Stimulated activated CD4-positive, alpha-beta T cell treated with anti-CD3 and anti-CD28 coated beads, TNF-alpha, amount 100 ng/mL, for 4 hours (primary cell): ENCODE data around the gene PRTG.
A peak's percentile ranks its signal among the peaks of the same experiment; 100 is the strongest.
"Not testable (repeated sequence)": the region's sequence is repeated elsewhere in the genome, so short reads cannot be mapped to it uniquely, and the experiment has no call there.

Source experiments
- DNase-seq, 3 experiments: peaks; one replicate each; pipeline ENCODE4 v3.0.0-alpha.2; 2020; ENCODE audit warnings: low read depth in 3 of 3

The PRTG gene, protein sequence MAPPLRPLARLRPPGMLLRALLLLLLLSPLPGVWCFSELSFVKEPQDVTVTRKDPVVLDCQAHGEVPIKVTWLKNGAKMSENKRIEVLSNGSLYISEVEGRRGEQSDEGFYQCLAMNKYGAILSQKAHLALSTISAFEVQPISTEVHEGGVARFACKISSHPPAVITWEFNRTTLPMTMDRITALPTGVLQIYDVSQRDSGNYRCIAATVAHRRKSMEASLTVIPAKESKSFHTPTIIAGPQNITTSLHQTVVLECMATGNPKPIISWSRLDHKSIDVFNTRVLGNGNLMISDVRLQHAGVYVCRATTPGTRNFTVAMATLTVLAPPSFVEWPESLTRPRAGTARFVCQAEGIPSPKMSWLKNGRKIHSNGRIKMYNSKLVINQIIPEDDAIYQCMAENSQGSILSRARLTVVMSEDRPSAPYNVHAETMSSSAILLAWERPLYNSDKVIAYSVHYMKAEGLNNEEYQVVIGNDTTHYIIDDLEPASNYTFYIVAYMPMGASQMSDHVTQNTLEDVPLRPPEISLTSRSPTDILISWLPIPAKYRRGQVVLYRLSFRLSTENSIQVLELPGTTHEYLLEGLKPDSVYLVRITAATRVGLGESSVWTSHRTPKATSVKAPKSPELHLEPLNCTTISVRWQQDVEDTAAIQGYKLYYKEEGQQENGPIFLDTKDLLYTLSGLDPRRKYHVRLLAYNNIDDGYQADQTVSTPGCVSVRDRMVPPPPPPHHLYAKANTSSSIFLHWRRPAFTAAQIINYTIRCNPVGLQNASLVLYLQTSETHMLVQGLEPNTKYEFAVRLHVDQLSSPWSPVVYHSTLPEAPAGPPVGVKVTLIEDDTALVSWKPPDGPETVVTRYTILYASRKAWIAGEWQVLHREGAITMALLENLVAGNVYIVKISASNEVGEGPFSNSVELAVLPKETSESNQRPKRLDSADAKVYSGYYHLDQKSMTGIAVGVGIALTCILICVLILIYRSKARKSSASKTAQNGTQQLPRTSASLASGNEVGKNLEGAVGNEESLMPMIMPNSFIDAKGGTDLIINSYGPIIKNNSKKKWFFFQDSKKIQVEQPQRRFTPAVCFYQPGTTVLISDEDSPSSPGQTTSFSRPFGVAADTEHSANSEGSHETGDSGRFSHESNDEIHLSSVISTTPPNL

DNA sequence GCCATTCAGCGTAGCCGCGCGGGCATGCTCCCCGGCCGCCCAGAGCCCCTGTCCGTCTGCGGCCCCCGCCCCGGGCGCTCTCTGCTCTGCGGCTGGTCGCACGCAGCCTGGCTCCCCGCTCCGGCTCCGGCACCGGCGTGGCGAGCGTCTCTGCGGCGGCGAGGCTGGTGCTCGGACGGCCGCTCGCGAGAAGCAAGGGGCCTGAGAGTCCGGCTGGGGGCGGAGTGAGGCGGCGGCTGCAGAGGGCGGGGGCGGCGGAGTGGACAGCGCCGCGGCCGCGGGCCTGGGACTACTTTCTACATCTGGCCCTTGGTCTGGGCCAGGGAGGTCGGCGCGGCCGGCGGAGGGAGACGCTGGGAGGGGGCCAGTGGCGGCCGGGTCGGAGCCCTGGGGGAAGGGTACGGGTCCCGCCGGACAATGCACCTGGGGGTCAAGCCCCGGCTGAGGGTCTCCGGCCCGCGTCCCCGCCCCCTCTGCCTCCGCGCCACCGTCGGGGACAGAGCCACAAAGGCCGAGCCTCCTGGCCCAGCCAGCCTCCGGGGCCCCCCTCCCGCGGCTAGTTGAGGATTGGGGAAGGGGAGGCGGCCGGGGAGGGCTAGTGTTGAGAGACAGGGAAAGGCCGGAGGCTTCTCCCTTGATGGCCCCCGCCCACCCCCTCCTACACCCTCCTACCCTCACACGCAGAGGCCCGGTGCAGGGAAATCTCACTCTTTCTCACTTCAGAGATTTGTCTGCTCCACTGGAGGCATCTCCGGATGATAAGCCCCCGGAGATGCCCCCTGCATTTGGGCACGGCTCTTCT, at the start of gene PRTG:
Gene PRTG (minus strand): TSS at position 226 of the 802 bp plus-strand sequence. CDS start 221 bp downstream, at position 5.
- no peak for DNase-seq

DNA sequence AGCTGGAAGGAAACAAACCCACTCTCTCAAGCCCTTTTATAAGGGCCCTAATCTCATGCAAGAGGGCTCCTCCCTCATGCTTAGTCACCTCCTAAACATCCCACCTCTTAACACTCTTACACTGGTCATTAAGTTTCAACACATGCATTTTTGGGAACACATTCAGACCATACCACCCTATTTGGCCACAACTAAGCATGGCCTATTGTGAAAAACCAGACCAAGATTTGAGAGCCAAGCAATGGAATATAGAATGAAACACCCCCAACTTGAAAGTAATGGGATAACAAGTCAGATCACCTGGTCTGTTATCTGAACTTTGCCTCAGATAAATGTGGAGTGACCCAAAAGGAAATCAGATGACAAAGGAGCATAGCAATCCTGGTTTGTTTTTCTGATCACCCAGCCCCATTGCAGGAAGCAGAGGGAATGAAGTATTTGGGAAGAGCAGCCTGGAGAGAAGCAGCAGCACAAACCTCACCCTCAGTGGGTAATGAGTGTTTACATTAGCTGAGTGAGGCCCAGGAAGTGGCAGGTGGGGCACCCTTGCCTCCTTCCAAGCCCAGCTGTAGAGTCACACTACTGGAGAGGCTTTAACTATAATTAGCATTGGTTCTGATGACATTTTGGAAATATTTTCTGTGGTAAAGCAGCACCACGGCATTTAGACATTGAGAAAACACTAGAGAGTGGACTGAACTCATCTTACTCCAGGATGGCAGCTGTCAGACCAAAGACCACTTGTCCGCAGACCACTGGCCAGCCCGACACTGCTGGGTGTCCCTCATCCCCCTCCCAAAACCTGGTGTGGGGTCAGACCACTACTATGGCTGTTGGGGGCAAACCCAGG, 48.8 kb upstream of the PRTG start:
- no peak for DNase-seq

DNA sequence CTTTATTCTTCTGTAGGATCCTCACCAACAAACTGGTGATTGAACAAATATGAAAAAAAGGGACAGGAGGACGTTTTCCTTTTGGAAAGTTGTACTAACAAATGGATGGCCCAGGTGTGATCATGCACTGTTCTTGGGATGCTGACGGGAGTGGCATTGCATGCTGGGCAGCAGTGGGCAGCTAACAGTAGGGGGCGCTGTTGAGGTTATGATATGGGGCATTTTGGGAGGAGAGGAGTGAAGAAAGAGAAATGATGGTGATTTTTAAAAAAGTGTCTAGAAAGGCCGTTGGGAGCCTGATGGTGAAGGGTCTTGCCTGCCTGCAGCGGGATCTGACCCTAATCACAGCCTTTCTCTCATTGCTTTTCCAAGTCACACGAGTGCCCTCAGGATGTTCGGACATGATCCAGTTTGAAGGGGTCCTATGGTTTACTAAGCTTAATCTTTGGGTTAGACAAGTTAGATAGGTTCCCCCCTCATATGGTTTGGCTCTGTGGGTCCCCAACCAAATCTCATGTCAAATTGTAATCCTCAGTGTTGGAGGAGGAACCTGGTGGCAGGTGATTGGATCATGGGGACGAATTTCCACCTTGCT, 46.2 kb upstream of the PRTG start:
- DNase-seq: peak; percentile 3 to 17 (median 9)

DNA sequence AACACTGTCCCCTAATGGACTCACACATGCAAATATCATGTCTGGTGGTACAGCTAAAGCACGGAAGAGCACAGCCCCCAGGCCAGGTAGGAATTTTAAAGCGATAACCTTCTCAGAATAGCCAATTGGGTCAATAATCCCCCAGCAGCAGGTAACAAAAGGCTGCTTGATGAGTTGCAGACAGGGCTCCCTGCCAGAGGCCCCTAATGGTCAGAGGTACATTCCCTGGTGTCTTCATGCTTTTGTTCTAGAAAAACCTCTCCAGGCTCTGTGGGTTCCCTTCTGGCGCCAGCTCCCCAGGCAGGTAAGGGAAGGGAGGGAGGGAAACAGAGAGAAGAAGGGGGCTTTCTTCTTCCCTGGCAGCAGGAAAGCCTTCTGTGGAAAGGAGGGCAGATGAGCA, 43.4 kb upstream of the PRTG start:
- DNase-seq: no peak

DNA sequence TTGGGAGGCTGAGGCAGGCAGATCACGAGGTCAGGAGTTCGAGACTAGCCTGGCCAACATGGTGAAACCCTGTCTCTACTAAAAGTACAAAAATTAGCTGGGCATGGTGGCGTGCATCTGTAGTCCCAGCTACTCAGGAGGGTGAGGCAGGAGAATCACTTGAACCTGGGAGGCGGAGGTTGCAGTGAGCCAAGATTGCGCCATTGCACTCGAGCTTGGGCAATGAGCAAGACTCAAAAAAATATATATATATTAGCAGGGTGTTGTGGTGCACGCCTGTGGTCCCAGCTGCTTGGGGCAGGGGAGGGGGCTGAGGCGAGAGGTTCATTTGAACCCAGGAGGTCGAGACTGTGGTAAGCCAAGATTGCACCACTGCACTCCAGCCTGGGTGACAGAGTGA, 42.6 kb upstream of the PRTG start:
- DNase-seq: not testable (repeated sequence)

DNA sequence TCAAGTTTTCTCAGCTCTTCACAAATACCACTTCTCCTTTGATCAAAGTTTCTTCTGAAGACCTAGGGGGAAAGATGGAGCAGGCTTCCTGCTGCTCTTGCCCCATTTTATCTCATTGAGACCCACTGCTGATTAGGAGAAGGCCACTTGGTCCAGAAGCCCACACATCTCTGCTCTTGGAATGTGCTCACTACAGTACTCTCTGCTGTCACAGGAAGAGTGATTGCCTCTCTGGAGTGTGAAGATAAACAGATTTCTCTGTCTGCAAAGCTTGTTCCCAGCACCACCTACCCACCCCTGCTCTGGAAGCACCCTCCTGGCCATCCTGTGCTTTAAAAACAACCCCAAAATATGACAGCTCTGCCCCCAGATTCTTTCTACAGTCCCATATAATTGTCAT, 41.3 kb upstream of the PRTG start:
- DNase-seq: no peak

DNA sequence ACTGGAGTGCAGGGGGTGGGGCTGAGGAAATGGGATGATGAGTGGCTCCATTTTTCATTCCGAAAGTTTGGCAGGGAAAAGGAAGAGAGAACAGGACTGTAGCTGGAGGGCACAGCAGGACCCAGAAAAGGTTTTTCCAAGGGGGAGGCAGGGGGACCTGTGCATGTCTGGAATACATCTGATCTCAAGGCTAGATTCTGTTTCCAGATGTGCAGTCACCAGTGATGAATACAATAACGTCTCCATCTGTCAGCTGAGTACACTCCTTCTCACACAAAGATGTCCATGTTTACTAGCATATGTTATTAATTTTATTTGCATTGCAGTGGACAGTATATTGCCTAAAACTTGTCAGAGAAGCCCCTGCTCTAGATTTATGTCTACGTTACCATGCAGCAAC, 39.9 kb upstream of the PRTG start:
- no peak for DNase-seq

DNA sequence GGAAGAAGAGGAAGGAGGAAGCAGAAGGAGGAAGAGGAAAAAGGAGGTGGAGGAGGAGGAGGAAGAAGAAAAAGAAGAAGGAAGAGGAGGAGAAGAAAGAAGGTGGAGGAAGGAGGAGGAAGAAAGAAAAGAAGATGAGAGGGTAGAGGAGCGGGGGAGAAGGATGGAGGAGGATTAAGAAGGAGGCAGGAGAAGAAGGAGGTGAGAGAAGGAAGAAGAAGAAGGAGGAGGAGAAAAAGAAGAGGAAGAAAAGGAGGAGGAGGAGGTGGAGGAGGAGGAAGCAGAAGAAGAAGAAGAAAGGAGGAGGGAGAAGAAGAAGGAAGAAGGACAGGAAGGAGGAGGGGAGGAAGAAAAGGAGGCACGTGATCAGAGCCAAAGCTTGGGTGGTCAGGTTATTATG, 37.3 kb upstream of the PRTG start:
- DNase-seq: no peak

DNA sequence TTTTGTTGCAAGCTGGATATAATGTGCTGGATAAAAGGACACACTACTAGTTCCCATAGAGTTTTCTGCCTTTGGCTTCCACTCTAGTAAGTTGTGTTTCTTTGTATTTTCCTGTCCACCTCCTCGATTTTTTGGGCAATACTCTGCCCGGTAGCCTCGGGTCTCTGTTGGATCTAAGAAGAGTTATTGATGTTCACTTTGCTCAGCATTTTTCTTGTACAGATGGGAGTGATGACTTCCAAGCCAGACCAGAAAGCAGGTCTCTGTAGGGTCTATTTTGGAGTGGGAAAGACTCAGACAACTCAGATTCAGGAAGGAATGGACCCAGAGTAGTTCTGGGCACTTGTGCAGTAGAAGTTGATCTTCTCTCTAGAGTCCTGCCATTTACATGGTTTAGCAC, 36.0 kb upstream of the PRTG start:
- no peak for DNase-seq

DNA sequence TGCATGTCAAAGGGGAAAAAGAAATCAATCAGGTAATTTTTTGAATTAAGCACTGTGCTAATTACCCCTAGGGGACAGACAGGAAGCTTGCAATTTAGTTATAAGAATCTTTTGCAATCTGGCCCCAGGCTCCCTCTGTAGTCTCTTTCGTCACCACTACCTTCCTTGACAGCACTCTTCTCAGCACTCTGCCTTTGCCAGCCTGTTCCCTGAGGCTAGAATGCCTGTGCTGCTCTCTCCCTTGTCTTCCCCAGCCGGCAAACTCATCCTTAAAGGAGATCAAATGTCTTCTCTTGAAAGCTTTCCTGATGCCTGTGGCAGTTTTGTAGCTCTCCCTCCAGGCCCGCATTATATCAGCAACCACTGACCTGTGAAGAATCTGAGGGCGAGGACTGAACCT, 32.4 kb upstream of the PRTG start:
- no peak for DNase-seq

DNA sequence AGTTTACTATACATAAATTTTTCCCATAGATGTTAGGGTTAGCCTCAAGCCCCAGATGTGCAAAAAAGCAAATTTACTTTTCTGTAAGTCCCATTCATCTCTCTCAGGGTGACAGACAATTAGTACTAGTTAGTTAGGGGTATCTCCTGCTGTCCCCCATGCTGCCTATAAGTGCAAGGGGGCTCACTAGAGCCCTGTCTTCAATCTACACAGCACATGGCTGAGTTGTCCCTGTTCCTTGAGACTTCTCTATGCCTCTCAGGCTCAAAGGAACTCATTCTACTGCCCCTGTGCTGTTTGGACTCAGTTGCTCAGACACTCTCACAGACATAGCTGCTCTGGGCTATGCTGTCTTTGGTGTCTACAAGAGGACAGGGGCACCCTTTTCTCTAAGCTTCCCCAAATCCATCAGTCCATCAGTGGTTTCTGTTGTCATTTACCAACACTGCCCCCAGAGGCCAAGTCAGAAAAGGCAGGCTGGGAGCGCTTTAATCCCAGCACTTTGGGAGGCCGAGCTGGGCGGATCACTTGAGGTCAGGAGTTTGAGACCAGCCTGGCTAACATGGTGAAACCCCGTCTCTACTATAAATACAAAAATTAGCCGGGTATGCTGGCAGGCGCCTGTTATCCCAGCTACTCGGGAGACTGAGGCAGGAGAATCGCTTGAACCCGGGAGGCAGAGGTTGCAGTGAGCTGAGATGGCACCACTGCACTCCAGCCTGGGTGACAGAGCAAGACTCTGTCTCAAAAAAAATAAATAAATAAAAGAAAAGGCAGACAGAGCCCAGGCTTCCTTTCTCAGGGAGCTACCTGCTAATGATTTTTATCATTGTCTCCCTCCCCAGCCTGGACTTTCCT, 31.4 kb upstream of the PRTG start:
- peak in 2 of 3 experiments; percentile 2 to 8 for DNase-seq

DNA sequence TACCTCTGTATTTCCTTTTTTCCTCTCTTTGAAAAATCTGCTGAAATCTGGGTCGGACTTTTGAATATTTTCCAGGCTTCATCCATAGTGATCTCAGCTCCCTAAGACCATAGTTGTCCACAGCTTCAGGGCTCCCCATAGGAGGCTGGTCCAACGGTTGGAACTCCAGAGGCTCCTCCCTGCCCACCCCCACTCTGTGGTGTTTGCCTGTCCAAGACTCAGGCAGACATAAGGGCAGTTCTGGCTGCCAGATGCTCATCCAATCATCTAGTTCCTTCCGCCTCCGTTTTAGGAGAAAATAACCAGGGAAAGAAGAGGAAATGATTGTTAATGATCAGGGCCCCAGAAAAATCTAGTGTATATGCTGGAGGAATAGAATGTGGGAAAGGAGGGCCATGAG, 27.9 kb upstream of the PRTG start:
- DNase-seq: no peak

DNA sequence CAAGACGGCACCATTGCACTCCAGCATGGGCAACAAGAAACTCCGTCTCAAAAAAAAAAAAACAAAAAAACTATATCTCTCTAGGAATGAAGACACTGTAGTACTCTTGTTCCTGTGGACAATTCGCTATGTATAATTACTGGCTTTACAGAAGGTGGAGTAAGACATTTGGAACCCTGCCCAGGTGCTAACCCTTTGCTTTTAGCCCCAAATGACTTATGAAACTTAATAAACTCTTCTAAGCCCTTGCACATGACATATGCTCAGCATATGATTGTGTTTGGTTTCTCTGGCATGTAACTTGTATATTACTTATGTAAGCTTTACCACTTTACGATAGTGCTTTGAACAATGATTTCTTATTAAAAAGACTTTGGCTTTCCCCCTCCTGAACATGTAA, 27.3 kb upstream of the PRTG start:
- no peak for DNase-seq

DNA sequence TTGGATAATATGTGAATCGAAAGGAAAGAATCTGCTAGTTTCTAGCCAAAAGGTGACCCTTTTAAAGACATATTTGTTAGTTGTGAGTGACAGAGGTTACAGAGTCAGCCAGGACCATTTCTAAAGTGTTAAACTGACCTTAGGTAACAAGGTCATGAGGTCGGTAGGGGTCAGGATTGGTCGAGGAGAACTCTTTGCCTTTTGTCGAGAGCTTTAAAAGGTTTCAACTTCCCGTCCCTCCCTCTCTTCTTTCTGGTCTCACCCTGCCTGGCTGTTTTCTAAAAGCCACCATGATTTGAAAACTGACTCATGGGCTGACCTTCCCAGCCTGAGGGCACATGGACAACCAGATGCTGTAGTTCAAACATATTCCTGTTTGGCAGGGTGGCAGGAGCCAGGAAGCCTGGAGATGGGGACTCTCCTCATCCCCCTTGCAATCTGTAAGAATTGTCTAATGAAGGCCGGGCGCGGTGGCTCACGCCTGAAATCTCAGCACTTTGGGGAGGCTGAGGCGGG, 25.8 kb upstream of the PRTG start:
- no peak for DNase-seq

DNA sequence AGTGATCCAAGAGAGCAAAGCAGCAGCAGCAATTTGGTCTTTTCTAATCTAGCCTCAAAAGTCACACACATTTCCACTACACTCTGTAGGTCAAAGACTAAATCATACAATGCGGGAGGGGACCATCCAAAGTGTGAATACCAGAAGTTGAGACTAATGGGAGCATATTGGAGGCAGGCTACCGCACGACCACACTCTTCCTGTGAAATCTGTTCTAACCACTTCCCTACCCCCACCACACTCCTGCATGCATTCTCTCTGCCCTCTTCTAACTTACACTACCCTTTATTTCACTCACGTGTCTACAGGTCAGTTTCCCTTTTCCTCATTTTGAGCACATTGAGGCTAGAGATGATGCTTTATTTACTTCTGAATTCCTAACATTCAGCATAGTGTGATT, 23.7 kb upstream of the PRTG start:
- no peak for DNase-seq

DNA sequence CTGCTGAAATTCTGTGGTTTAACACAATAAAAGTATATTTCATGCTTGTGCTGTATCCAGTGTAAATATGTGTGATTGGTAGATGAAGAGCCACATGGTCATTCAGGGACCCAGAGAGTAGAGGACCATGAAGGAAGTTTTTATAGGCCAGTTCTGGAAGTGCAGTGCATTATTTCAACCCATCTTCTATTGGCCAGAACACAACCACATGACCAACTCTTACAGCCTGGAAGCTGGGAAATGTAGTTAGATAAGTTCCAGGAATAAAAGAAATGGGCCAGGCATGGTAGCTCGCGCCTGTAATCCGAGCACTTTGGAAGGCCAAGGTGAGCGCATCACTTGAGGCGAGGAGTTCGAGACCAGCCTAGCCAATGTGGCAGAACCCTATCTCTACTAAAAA, 21.4 kb upstream of the PRTG start:
- no peak for DNase-seq

DNA sequence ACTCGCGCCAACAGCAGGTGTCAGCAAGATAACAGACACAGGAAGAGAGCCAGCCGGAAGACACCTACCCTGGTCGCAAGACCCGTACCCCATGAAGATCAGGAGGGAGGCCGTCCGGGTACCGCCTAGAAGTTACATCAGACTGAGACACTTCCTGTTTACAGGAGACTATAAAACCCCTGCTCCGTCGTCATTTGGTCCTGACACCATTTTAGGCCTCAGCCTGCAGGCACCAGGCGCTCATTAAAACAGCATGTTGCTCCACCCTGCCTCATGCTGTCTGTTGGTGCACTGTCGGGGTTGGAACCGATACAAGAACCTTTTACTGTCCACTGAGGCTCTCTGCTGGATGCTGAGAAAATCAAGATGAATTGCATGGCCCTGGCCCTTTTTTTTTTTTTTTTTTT, 15.6 kb upstream of the PRTG start:
- no peak for DNase-seq

DNA sequence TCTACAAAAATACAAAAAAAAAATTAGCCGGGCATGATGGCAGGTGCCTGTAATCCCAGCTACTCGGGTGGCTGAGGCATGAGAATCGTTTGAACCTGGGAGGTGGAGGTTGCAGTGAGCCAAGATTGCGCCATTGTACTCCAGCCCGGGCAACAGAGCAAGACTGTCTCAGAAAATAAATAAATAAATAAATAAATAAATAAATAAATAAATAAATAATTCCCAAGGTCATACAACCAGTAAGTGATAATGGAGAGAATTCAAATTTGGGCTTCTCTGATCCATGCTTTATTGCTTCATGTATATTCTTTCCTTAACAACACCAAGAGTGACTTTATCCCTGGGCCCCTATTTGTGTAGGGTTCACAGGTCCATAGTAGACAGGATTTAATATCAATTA, 10.5 kb upstream of the PRTG start:
- not testable (repeated sequence) for DNase-seq

DNA sequence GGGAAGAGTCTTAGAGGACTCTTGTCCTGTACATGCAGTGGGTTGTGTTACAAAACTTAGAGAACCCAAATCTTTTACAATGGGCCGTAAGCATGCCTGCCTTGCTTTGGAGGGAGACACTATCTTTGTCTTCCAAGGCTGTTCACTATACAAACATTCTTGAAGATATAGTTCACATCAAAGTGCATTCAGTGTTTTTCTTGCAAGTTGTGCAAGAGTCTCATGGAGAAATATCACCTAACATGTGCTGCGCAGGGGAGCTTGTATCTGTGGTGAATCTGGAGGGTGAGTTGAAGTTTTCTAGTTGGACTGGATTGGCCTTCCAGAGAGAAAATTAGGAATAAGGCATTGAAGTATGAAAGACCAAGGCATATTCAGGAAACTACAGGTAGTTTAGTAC, 7.8 kb upstream of the PRTG start:
- DNase-seq: no peak
